ENCODE results near the gene ZBTB7C.

GRCh38 chr18:48166336-48166875 is 242.8 kb downstream of the ZBTB7C start:
- TF ChIP-seq YY1 (IDR thresholded peaks at IDR 0.05; ENCODE audit: insufficient read depth, insufficient read length): no peak
- TF ChIP-seq SUZ12 (IDR thresholded peaks at IDR 0.05; ENCODE audit: extremely low read depth, insufficient read depth, insufficient read length): no peak
- TF ChIP-seq ZNF274 (IDR thresholded peaks at IDR 0.05; ENCODE audit: low read depth, low read length): no peak

Measured in NT2/D1 (cell line).